ENCODE data around the gene SLC19A1.

The SLC19A1 gene

DNA sequence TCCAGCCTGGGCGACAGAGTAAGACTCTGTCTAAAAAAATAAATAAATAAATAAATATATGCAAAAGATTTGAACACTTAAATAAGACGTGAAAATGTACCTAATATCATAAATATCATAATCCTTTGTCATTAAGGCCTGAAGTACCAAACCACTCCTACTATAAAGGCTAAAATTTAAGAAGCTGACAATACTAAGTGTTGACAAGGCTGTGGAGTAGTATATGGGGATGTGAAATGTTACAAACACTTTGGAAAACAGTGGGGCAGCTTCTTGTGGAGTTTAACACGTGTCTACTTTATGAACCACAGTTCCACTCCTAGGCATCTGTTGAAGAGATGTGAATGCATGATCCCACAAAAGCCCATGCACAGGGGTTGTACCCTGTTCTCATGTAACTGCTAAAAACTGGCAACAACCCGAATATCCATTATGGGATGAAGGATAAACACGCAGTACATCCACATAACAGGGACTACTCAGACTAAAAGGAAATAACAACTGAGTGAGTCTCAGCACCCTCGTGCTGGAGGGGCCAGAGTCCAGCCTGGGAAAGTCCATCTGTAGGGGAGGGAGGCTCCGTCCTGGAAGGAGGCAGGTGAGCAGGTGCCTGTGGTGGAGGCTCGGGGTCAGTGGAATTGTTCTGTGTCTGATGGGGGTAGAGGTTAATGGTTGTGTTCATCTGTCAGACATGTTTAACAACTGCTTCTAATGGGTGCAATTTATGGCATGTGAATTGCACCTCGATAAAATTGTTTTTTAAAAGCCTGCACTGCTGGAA, 6.7 kb upstream of the SLC19A1 start:
- DNase-seq (ENCODE audit: extremely low read depth, low read depth), result no peak
- no peak overlapping the region for H3K4me3 ChIP-seq (replicated peaks; ENCODE audit: low read depth, low read length)
- TF ChIP-seq, protein P1, sequence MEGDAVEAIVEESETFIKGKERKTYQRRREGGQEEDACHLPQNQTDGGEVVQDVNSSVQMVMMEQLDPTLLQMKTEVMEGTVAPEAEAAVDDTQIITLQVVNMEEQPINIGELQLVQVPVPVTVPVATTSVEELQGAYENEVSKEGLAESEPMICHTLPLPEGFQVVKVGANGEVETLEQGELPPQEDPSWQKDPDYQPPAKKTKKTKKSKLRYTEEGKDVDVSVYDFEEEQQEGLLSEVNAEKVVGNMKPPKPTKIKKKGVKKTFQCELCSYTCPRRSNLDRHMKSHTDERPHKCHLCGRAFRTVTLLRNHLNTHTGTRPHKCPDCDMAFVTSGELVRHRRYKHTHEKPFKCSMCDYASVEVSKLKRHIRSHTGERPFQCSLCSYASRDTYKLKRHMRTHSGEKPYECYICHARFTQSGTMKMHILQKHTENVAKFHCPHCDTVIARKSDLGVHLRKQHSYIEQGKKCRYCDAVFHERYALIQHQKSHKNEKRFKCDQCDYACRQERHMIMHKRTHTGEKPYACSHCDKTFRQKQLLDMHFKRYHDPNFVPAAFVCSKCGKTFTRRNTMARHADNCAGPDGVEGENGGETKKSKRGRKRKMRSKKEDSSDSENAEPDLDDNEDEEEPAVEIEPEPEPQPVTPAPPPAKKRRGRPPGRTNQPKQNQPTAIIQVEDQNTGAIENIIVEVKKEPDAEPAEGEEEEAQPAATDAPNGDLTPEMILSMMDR (IDR thresholded peaks at IDR 0.05; ENCODE audit: low read depth, low read length, missing control alignments), result no peak

DNA sequence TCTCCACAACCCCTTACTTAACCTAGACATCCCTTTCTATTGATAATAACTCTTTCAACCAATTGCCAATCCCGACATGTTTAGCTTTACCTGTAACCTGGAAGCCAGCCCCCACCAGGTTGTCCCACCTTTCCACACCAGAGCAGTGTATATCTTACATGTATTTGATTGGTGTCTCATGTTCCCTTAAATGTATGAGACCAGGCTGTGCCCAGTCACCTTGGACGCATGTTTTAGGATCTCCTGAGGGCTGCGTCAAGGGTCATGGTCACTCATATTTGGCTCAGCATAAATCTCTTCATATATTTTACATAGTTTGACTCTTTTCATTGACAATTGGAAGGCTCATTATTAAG, 5.3 kb upstream of the SLC19A1 start:
- no peak overlapping the region for H3K4me3 ChIP-seq (replicated peaks; ENCODE audit: low read depth, low read length)
- TF ChIP-seq, protein P1 (IDR thresholded peaks at IDR 0.05; ENCODE audit: low read depth, low read length, missing control alignments), result no peak
- no peak for DNase-seq (ENCODE audit: extremely low read depth, low read depth)

DNA sequence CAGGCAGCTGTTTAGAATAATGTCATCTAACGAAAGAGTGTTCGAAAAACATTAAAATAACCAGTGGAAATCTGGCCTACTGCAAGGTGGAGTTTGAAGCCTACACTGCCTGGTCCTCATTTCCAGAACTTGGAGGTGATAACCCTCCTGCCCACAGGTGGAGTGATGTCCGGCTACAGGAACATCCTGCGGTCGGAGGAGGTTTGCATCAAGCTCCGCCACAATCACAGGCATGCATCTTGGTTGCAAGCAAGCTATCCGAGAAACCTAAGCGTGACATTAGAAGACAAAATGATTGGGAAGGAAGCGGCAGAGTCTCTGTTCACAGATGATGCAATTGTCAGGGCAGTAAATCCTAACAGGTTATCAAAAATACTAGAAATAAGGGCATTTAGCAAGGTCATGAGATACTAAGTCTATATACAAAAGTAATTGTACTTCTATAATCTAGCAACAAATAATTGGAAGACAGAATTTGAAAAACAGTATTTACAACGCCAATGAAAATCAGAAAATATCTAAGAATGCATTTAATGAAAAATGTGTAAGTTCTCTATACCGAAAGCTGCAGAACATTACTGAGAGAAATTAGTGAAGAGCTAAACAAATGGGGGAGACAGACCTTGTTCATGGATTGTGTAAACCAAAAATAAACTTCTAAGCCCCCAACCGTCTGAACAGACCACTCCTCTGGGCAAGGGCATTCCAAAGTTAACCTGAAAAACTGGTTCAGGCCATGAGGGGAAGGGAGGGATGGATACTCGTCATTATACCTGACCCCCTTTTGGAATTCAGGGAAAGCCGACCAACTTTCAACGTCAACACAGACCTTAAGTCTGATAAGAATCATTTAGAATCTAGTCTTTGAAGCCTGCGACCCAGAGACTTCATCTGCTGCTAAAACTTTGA, 4.7 kb upstream of the SLC19A1 start:
- DNase-seq (ENCODE audit: extremely low read depth, low read depth), result no peak
- TF ChIP-seq, protein P1 (IDR thresholded peaks at IDR 0.05; ENCODE audit: low read depth, low read length, missing control alignments), result no peak
- no peak overlapping the region for H3K4me3 ChIP-seq (replicated peaks; ENCODE audit: low read depth, low read length)

DNA sequence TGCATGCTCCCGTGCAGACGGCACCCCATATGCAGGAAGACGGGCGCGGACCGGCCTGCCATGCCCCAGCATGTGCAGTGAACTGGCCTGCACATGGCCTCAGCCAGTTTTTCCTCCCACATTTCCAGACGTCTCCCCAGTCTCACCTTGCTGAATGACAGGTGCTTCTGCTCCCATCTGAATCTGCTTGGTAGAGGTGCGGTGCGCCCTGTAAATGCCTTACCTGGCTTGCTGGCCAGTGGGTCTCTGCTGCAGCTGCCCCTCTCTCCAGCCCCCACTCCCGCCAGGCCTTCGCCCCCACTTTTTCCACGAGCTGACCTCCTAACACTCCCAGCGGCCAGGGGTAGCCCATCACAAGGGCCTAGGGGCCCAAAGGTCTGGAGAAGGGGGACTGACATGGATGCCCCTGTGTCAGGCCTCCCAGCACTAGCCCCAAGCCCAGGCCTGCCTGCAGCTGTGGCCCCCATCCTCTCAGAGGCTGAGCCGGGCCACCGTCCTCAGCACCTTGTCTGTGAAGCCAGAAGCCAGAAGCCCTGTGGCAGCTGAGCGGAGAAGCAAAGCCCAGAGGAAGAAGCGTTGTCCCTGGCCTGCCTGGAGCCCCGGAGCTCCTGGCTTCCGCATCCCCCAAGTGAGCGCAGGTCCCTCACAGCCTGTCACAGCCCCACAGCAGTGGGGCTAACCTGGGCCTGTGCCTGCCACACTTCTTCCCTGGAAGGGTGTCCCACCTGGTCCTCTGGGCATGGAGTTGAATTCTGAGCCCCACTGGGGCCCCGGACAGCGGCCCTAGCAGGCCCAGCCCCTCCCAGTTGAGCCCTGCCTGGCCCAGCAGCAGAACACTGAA, 3.7 kb upstream of the SLC19A1 start:
- no peak overlapping the region for H3K4me3 ChIP-seq (replicated peaks; ENCODE audit: low read depth, low read length)
- no peak for DNase-seq (ENCODE audit: extremely low read depth, low read depth)
- TF ChIP-seq, protein P1 (IDR thresholded peaks at IDR 0.05; ENCODE audit: low read depth, low read length, missing control alignments), result no peak

DNA sequence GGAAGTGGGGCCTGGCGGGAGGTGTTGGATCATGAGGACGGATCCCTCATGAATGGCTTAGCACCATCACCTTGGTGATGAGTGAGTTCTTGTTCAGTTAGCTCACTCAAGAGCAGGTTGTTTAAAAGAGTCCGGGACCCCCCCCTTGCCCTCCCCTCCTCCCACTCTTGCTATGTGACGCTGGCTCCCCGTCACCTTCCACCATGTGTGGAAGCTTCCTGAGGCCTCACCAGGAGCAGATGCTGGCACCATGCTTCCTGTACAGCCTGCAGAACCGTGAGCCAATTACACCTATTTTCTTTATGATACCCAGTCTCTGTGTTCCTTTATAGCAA, 3.0 kb upstream of the SLC19A1 start:
- no peak overlapping the region for H3K4me3 ChIP-seq (replicated peaks; ENCODE audit: low read depth, low read length)
- TF ChIP-seq, protein P1 (IDR thresholded peaks at IDR 0.05; ENCODE audit: low read depth, low read length, missing control alignments), result no peak
- no peak for DNase-seq (ENCODE audit: extremely low read depth, low read depth)

DNA sequence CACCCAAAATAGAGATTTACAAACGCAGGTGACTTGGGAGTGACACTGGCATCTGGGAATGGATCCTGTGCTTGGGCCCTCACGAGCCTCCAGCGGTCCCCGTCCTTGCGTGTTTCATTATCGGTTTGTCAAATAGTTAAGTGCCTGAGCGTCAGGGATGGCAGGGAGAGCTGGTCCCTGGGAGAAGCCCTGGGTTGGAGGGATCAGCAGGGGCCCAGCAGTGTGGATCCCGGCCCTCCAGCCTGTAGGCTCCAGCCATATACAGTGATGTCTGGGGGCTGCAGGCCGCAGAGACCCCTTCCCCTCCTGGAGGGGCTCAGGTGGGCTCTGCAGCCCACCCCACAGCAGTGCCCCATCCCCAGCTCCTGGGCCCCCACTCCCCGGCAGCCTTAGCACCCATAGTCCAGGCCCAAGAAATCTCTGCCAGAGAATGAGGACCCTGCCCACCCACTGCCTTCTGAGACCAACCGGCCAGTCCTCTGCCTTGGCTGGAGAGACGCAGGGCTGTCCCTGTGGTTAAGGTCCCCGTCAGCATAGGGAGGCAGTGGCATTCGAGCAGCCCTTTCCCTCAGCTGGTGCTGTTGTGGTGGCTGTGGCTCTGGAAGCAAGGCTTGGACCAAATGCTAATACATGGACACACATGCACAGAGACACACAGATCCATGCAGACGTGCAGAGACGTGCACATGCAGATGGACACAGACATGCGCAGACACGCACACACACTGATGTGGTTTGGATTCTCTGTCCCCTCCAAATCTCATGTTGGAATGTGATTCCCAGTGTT, 2.4 kb upstream of the SLC19A1 start:
- H3K4me3 ChIP-seq (replicated peaks; ENCODE audit: low read depth, low read length), result no peak overlapping the region
- no peak for DNase-seq (ENCODE audit: extremely low read depth, low read depth)
- TF ChIP-seq, protein P1 (IDR thresholded peaks at IDR 0.05; ENCODE audit: low read depth, low read length, missing control alignments), result no peak

Measured in HFF-Myc (cell line).